NT2/D1 (cell line): Measurements from ENCODE around the gene PLOD1.

Experiments used
- DNase-seq: peaks from one replicate; pipeline ENCODE4 v3.0.0-alpha.2; 2011; ENCODE audit warnings: low read depth, low spot score
- H3K27me3 ChIP-seq: 2 replicates; pipeline ENCODE4 v1.6.0; 2011; ENCODE audit warnings: mild to moderate bottlenecking; ENCODE audit not compliant: insufficient read length, insufficient read depth
- H3K36me3 ChIP-seq: 2 replicates; pipeline ENCODE4 v1.6.1; 2011; ENCODE audit warnings: mild to moderate bottlenecking, low read length, mixed read lengths; ENCODE audit not compliant: insufficient read depth, insufficient read length
- H3K4me1 ChIP-seq: 2 replicates; pipeline ENCODE4 v1.5.1; 2011; ENCODE audit not compliant: insufficient read depth, insufficient read length
- H3K4me3 ChIP-seq: 2 replicates; pipeline ENCODE4 v1.5.1; 2011; ENCODE audit warnings: low read depth; ENCODE audit not compliant: insufficient read length
- H3K9ac ChIP-seq: 2 replicates; pipeline ENCODE4 v1.6.0; 2011; ENCODE audit warnings: low read depth; ENCODE audit not compliant: insufficient read length
- H3K9me3 ChIP-seq: 2 replicates; pipeline ENCODE4 v1.5.1; 2011; ENCODE audit warnings: mild to moderate bottlenecking, low read length; ENCODE audit not compliant: insufficient read depth
- SUZ12 ChIP-seq: IDR thresholded peaks from 2 replicates; pipeline ENCODE4 v1.6.1; 2011; ENCODE audit not compliant: insufficient read length, insufficient read depth; ENCODE audit errors: extremely low read depth
- YY1 ChIP-seq: IDR thresholded peaks from 2 replicates; pipeline ENCODE4 v1.6.1; 2011; ENCODE audit not compliant: insufficient read length, insufficient read depth
- ZNF274 ChIP-seq: IDR thresholded peaks from 2 replicates; pipeline ENCODE4 v1.6.1; 2011; ENCODE audit warnings: mild to moderate bottlenecking, low read depth, low read length

Gene PLOD1

GRCh38 chr1:11934302-11935056 lies at the start of gene PLOD1:
Gene PLOD1 (plus strand): TSS chr1:11934717. CDS start chr1:11934780, 63 bp downstream.
- Histone ChIP-seq H3K36me3 (peaks cover 19% of the 10 kb centered on the region), H3K27me3 (no peaks in the 10 kb centered on the region), H3K4me3 (peak within 1 kb of the TSS; percentile 54), H3K4me1 (peaks cover 11% of the 10 kb centered on the region), H3K9me3 (no peaks in the 10 kb centered on the region), H3K9ac (peak within 1 kb of the TSS; percentile 87)
- TF ChIP-seq ZNF274 (no peak), YY1 (no peak), SUZ12 (no peak)
- DNase-seq: no peak

GRCh38 chr1:11885916-11886315 lies 48.6 kb upstream of the PLOD1 start:
- Histone ChIP-seq H3K9me3 (no peaks in the 10 kb centered on the region), H3K9ac (no peak overlapping the region), H3K4me1 (peaks cover 8% of the 10 kb centered on the region), H3K27me3 (no peaks in the 10 kb centered on the region), H3K4me3 (no peak overlapping the region), H3K36me3 (no peaks in the 10 kb centered on the region)
- TF ChIP-seq ZNF274 (no peak), SUZ12 (no peak), YY1 (no peak)
- no peak for DNase-seq

DNA sequence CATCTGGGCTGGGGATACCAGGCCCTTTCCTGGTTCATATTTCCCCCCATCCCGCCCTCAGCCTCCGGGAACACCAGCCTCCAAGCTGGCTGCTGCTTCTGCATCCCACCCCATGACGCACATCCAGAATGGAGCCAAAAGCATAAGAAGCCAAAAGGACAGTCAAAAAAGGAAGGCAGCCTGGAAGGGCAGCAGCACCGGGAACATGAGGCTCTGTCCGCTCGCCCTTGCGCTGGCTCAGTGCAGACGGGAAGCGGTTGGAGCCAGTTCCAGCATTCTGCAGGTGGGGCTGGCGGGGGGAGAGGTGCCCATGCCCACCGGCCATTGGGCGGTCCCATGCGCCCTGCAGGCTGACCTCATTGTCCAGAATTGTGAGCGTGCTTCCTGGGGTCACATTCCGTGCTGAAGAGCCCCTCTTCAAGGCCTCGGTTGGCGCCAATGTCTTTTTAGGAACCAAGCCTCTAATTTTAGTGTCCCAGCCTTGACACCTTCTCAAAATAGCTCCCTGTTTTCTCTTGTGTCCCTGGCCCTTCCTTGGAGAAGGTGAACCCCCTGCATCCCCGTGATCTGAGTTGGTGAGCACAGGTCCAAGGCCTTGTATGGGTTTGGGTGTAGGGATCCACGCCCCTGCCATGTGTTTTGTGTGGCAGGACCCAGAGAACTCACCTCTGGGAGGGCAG lies 47.4 kb upstream of the PLOD1 start:
- Histone ChIP-seq H3K4me3 (no peak overlapping the region), H3K27me3 (no peaks in the 10 kb centered on the region), H3K9me3 (no peaks in the 10 kb centered on the region), H3K4me1 (peaks cover 8% of the 10 kb centered on the region), H3K9ac (no peak overlapping the region), H3K36me3 (no peaks in the 10 kb centered on the region)
- TF ChIP-seq YY1 (no peak), SUZ12 (no peak), ZNF274 (no peak)
- DNase-seq: no peak

DNA sequence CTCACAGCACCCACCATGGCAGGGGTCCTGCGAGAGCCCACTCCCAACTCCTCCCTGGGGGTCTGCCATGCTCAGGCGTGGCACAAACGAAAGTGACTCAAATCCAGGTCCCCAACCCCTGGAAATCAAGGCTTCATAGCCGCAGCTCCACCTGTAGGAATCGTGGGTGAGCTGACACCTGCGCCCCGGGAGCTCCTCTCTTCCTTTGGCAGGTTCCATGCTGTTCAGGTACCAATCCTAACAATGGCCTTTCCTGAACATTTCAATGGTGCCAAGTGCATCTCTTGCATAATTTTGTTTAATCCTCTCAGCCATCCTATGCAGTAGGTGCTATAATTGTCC lies 46.9 kb upstream of the PLOD1 start:
- H3K9ac ChIP-seq: no peak overlapping the region
- no peak for DNase-seq
- TF ChIP-seq YY1 (no peak), SUZ12 (no peak), ZNF274 (no peak)
- no peaks in the 10 kb centered on the region for H3K27me3 ChIP-seq
- no peaks in the 10 kb centered on the region for H3K9me3 ChIP-seq
- no peak overlapping the region for H3K4me3 ChIP-seq
- H3K4me1 ChIP-seq: peaks cover 8% of the 10 kb centered on the region
- H3K36me3 ChIP-seq: no peaks in the 10 kb centered on the region

DNA sequence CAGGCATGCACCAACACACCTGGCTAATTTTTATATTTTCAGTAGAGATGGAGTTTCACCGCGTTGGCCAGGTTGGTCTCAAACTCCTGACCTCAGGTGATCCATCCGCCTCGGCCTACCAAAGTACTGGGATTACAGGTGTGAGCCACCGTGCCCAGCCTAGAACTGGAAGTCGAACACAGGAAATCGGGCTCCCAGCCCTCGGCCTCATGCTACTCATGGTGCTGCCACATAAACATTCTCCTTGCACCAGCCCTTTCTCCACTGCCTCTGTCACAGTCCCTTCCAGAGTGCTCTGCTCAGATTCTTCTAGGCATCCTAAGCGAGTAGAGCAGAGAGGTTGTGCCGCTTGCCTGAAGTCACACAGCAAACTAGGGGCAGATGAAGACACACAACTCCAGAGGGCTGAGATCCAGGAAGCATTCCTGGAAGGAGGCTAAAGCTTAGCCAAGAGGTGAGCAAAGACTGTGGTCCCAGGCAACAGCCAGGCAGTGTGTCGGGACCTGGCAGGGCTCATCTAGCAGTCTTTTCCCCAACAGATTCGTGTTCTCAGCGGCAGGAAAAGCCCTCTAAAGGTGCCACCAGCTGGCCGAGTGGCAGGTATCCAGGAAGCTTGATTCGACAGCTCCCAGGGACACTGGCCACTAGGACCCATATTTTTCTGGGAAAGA lies 46.2 kb upstream of the PLOD1 start:
- TF ChIP-seq ZNF274 (no peak), YY1 (no peak), SUZ12 (no peak)
- Histone ChIP-seq H3K9me3 (no peaks in the 10 kb centered on the region), H3K27me3 (no peaks in the 10 kb centered on the region), H3K4me3 (no peak overlapping the region), H3K36me3 (no peaks in the 10 kb centered on the region), H3K4me1 (peaks cover 2% of the 10 kb centered on the region), H3K9ac (no peak overlapping the region)
- no peak for DNase-seq

DNA sequence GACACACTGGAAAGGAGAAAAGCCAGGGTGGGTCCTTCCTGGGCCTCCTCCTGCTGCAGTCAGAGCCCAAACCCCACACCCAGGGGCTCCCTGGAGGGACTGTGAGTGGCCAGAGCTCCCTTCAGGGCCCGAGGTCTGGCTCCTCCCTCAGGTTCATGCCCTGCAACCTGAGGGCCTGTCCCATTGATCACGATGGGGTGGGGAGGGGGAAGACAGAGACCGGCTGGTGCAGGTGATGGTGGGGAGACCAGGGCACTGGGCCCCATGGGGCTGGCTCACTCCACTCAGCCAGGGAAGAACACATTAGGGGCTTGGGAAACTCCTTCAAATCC lies 45.7 kb upstream of the PLOD1 start:
- DNase-seq: no peak
- H3K4me3 ChIP-seq: no peak overlapping the region
- H3K4me1 ChIP-seq: no peaks in the 10 kb centered on the region
- no peak overlapping the region for H3K9ac ChIP-seq
- H3K9me3 ChIP-seq: no peaks in the 10 kb centered on the region
- no peaks in the 10 kb centered on the region for H3K27me3 ChIP-seq
- no peak for TF ChIP-seq SUZ12
- TF ChIP-seq ZNF274: no peak
- no peak for TF ChIP-seq YY1
- no peaks in the 10 kb centered on the region for H3K36me3 ChIP-seq

DNA sequence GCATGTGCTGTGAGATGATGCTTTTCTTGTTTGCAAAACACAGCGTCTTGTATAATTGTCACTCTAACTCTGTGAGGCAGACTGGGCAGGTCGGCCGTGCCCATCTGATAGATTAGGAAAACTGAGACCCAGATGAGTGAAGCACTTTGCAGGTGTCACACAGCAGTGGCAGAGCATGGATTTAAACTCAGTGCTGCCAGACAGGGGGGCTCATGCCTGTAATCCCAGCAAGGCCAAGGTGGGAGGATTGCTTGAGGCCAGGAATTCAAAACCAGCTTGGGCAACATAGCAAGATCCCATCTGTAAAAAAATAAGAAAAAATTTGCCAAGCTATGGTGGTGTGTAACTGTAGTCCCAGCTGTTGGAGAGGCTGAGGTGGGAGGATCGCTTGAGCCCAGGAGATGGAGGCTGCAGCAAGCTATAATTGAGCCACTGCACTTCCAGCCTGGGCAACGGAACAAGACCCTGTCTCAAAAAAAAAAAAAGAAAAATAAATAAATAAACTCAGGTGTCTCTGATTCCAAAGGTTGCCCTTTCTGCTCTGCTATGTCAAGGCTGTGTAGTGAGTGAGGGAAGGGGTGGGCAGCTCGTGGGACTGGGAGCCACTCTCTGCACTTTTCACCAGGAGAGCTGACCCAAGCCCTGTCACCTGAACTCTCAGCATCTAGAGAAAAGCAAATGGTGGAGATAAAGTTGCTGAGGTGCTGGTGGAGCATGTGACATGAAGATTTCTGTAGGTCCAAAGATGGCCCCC lies 42.9 kb upstream of the PLOD1 start:
- Histone ChIP-seq H3K9ac (no peak overlapping the region), H3K4me3 (no peak overlapping the region), H3K4me1 (no peaks in the 10 kb centered on the region), H3K36me3 (no peaks in the 10 kb centered on the region), H3K9me3 (no peaks in the 10 kb centered on the region), H3K27me3 (no peaks in the 10 kb centered on the region)
- TF ChIP-seq YY1: no peak
- no peak for TF ChIP-seq ZNF274
- no peak for TF ChIP-seq SUZ12
- no peak for DNase-seq
